Vagina (tissue), 2 donors: ENCODE measurements around the gene PPM1M. TPM values are rescaled to one million over a fixed set of nuclear protein-coding genes. Genes with fewer than 3 reads are reported as not detected.

Experiments
- DNase-seq, 2 donors: peaks; one replicate each; pipeline ENCODE4 v3.0.0-alpha.2; 2017; ENCODE audit errors: extremely low spot score in 2 of 2
- H3K27ac ChIP-seq: fragments of 200-600 bp; sonication (generic); one replicate; pipeline ENCODE4 v1.5.1; 2019
- H3K27me3 ChIP-seq: fragments of 200-600 bp; sonication (generic); one replicate; pipeline ENCODE4 v1.5.1; 2019
- H3K36me3 ChIP-seq, 2 donors: fragments of 200-600 bp; sonication (generic); one replicate each; pipeline ENCODE4 v1.5.1; 2017 to 2019
- H3K4me1 ChIP-seq: fragments of 200-600 bp; sonication (generic); one replicate; pipeline ENCODE4 v1.5.1; 2019
- H3K4me3 ChIP-seq, 2 donors: fragments of 200-600 bp; sonication (generic); 1 replicate in 1 of 2; 2 replicates in 1 of 2; pipeline ENCODE4 v1.5.1; 2016 to 2019
- H3K9me3 ChIP-seq: fragments of 200-600 bp; sonication (generic); one replicate; pipeline ENCODE4 v1.5.1; 2019
- CTCF ChIP-seq, 3 experiments: fragments of 450-650 bp in 2 of 3; fragments of 200-600 bp in 1 of 3; sonication (generic) in 1 of 3; IDR thresholded peaks; one replicate each; pipeline ENCODE4 v1.5.1; 2017 to 2019; ENCODE audit warnings: antibody characterized with exemption in 3 of 3, mild to moderate bottlenecking in 2 of 3, moderate library complexity in 2 of 3
- POLR2A ChIP-seq, 2 donors: fragments of 450-650 bp; IDR thresholded peaks; one replicate each; pipeline ENCODE4 v1.6.1; 2017; ENCODE audit warnings: antibody characterized with exemption in 2 of 2, mild to moderate bottlenecking in 2 of 2, moderate library complexity in 2 of 2
- POLR2AphosphoS5 ChIP-seq, 2 donors: sonication (generic); formaldehyde crosslinking; IDR thresholded peaks; one replicate each; pipeline ENCODE4 v1.9.0; 2017; ENCODE audit warnings: antibody characterized with exemption in 2 of 2, mild to moderate bottlenecking in 2 of 2, low read depth in 1 of 2; ENCODE audit not compliant: insufficient read depth in 1 of 2
- intact Hi-C: fragments of 100-400 bp; cut with DNase I; formaldehyde crosslinking; loops from one replicate; pipeline ENCODE4 v1.15.1; 2023
- total RNA-seq: library from RNA; depleted of rRNA; stranded (reverse); fragments of >200 nt; gene quantifications from one replicate; pipeline ENCODE4 v1.2.3, GENCODE V29; 2016

The PPM1M gene
- total RNA-seq, 1 donor from 2014 or later = 25.0 TPM

- intact Hi-C loops = no loop called here
- Histone ChIP-seq H3K4me1 (peaks cover 37% of the 10 kb centered on the region), H3K27ac (peak overlapping the region; percentile 91), H3K9me3 (no peaks in the 10 kb centered on the region), H3K4me3 (peak overlapping the region; percentile 62 to 70), H3K27me3 (no peaks in the 10 kb centered on the region), H3K36me3 (peaks cover 0 to 12% of the 10 kb centered on the region in 2 donors)
- DNase-seq = peak in 1 of 2 donors; percentile 89
- no peak for TF ChIP-seq POLR2A (IDR thresholded peaks at IDR 0.05)
- no peak for TF ChIP-seq CTCF (IDR thresholded peaks at IDR 0.05)
- TF ChIP-seq POLR2AphosphoS5 (IDR thresholded peaks at IDR 0.05; ENCODE audit: insufficient read depth in 1 of 2, low read depth in 1 of 2) = no peak
These were observed 1.3 kb downstream of the PPM1M start for GRCh38 chr3:52246728-52247408.

- no peak for TF ChIP-seq CTCF (IDR thresholded peaks at IDR 0.05)
- no peak for TF ChIP-seq POLR2AphosphoS5 (IDR thresholded peaks at IDR 0.05; ENCODE audit: insufficient read depth in 1 of 2, low read depth in 1 of 2)
- TF ChIP-seq POLR2A (IDR thresholded peaks at IDR 0.05) = no peak
- Histone ChIP-seq H3K27ac (peak overlapping the region; percentile 91), H3K27me3 (no peaks in the 10 kb centered on the region), H3K36me3 (peaks cover 0 to 12% of the 10 kb centered on the region in 2 donors), H3K9me3 (no peaks in the 10 kb centered on the region), H3K4me3 (no peak overlapping the region), H3K4me1 (peaks cover 43% of the 10 kb centered on the region)
- no peak for DNase-seq
- intact Hi-C loops = no loop called here
These were observed 2.0 kb downstream of the PPM1M start for GRCh38 chr3:52247409-52248164.

GRCh38 chr3:52248165-52248541 lies 2.6 kb downstream of the PPM1M start:
- H3K36me3 ChIP-seq = peaks cover 0 to 12% of the 10 kb centered on the region in 2 donors
- TF ChIP-seq POLR2AphosphoS5 (IDR thresholded peaks at IDR 0.05; ENCODE audit: insufficient read depth in 1 of 2, low read depth in 1 of 2) = no peak
- TF ChIP-seq POLR2A (IDR thresholded peaks at IDR 0.05) = no peak
- no peak for TF ChIP-seq CTCF (IDR thresholded peaks at IDR 0.05)
- peaks cover 49% of the 10 kb centered on the region for H3K4me1 ChIP-seq
- no peak overlapping the region for H3K27ac ChIP-seq
- H3K27me3 ChIP-seq = no peaks in the 10 kb centered on the region
- no peak overlapping the region for H3K4me3 ChIP-seq
- intact Hi-C loops = no loop called here
- no peak for DNase-seq
- H3K9me3 ChIP-seq = no peaks in the 10 kb centered on the region

- no peak for DNase-seq
- Histone ChIP-seq H3K9me3 (no peaks in the 10 kb centered on the region), H3K4me3 (no peak overlapping the region), H3K27me3 (no peaks in the 10 kb centered on the region), H3K4me1 (peaks cover 55% of the 10 kb centered on the region), H3K27ac (no peak overlapping the region), H3K36me3 (peaks cover 0 to 12% of the 10 kb centered on the region in 2 donors)
- TF ChIP-seq POLR2A (IDR thresholded peaks at IDR 0.05) = no peak
- no peak for TF ChIP-seq CTCF (IDR thresholded peaks at IDR 0.05)
- TF ChIP-seq POLR2AphosphoS5 (IDR thresholded peaks at IDR 0.05; ENCODE audit: insufficient read depth in 1 of 2, low read depth in 1 of 2) = no peak
- intact Hi-C loops = no loop called here
These were observed 3.4 kb downstream of the PPM1M start for GRCh38 chr3:52248816-52249547.
